Brain microvascular endothelial cell (primary cell): Measurements from ENCODE around the gene SPRYD4.
A peak's percentile ranks its signal among the peaks of the same experiment; 100 is the strongest.

ENCODE experiments used
- DNase-seq: peaks from one replicate; pipeline ENCODE4 v3.0.0-alpha.2; 2020
- H3K27ac ChIP-seq: fragments of 250-450 bp; sonication (Bioruptor Pico); 2 replicates; pipeline ENCODE4 v1.5.1; 2020; ENCODE audit warnings: mild to moderate bottlenecking, moderate library complexity
- H3K27me3 ChIP-seq: fragments of 250-450 bp; sonication (Bioruptor Pico); replicated peaks from 2 replicates; pipeline ENCODE4 v1.5.1; 2020; ENCODE audit warnings: mild to moderate bottlenecking
- H3K36me3 ChIP-seq: fragments of 250-450 bp; sonication (Bioruptor Pico); replicated peaks from 2 replicates; pipeline ENCODE4 v1.5.1; 2020; ENCODE audit warnings: mild to moderate bottlenecking
- H3K4me3 ChIP-seq: 2 replicates; pipeline ENCODE4 v1.5.1; 2011; ENCODE audit warnings: low read depth, mild to moderate bottlenecking, control low read depth, low read length, moderate library complexity
- CTCF ChIP-seq: IDR thresholded peaks from 2 replicates; pipeline ENCODE4 v1.5.1; 2011; ENCODE audit warnings: low read depth, mild to moderate bottlenecking, moderate library complexity, low read length, control low read depth, inconsistent platforms; ENCODE audit errors: missing control alignments
- in situ Hi-C: cut with HindIII; loops from 2 replicates; pipeline ENCODE4 v1.10.0; 2017; ENCODE audit warnings: low sequenced_read_pairs, low pct_ligation_motif_present

Gene SPRYD4

GRCh38 chr12:56521209-56521589 lies 52.8 kb downstream of the SPRYD4 start:
- no peak for DNase-seq
- TF ChIP-seq CTCF = no peak
- Histone ChIP-seq H3K36me3 (no peaks in the 10 kb centered on the region), H3K4me3 (peak overlapping the region; percentile 75), H3K27me3 (no peaks in the 10 kb centered on the region), H3K27ac (peak overlapping the region; percentile 63)
- in situ Hi-C loops = loop anchor here (25.0 kb wide), 1 partner anchor 91 kb away; no protein-coding TSS in a partner anchor

DNA sequence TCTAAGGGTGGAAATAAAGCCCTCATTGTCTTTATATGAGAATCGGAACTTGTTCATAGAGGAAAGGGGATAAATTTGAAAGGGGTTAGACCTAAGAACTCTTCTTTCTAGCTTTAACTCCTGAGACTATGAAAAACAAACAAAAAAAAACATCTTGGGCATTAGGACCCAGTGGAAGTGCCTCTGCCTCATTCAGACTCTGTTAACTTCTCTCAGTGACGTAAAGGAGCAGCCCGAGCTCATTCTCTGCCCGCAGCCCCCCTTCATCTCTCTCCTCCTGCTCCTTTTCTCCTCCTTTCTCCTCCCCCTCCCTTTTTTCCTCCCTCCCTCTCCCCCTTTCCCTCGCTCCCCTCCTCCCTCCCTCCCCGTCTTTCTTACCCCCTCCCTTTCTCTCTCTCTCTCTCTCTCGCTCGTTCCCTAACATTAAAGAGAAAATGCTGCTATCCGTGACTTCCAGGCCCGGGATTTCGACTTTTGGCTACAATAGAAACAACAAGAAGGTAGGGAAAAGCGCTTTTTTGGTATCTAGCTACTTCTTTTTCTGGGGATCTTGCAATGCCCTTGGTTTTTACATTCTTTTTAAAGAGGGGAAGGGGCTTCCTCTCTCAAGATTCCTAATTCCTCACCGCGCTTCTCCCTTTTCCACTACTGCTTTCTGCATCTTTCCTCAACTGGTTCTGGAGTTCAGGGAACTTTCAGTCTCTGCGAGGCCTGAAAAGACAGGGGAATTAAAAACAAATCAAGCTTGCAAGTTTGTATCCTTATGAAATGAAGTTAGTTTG lies 53.4 kb downstream of the SPRYD4 start, which contains the start of gene RBMS2:
TSS of gene RBMS2 (plus strand) at position 231 of the 782 bp plus-strand sequence. CDS start at position 435, 204 bp downstream.
- in situ Hi-C loops = loop anchor here (25.0 kb wide), 1 partner anchor 91 kb away; no protein-coding TSS in a partner anchor
- H3K27ac ChIP-seq = peak within 1 kb of the TSS; percentile 75
- peak within 1 kb of the TSS; percentile 75 for H3K4me3 ChIP-seq
- H3K27me3 ChIP-seq = no peaks in the 10 kb centered on the region
- no peaks in the 10 kb centered on the region for H3K36me3 ChIP-seq
- TF ChIP-seq CTCF = no peak
- DNase-seq = peak; percentile 97

DNA sequence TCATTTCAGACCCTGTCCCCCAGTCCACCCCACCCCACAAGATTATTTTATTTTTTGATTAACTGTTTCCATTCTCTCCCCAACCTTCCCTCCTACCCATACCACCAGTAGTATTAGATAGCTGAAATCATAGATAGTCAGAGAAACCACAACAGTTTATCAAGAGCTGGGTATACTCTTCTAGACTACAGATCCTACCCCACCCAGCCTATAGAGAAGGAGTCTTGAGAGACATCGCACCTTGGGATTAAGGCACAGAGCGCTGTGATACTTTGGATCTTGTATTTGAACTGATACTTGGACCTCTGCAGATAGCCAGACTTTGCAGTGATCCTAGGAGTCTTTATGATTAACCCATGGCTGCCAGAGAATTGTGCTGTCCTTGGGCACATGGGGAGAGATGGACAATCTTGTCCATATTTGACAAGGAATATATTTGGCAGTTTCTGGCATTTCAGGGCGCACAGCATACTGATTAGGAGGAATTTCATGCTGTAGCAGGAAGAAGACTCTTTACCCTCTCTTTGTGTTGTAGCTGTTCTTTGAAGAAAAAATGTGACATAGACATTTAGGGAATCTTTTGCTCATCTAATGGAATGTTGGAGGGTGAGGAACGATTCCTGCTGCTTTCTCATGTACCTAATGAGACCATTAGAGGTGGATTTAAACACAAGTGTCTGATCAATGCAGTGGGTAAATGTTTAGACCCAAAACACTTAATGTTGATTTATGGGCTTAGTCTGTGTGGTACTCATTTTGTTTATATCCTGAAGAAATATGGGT lies 54.2 kb downstream of the SPRYD4 start:
- TF ChIP-seq CTCF = no peak
- Histone ChIP-seq H3K27ac (peak overlapping the region; percentile 75), H3K4me3 (peak overlapping the region; percentile 75), H3K27me3 (no peaks in the 10 kb centered on the region), H3K36me3 (no peaks in the 10 kb centered on the region)
- in situ Hi-C loops = loop anchor here (25.0 kb wide), 1 partner anchor 90 kb away; no protein-coding TSS in a partner anchor
- DNase-seq = peak; percentile 13

- no peak for DNase-seq
- in situ Hi-C loops = no loop called here
- H3K36me3 ChIP-seq = no peaks in the 10 kb centered on the region
- no peak overlapping the region for H3K4me3 ChIP-seq
- H3K27me3 ChIP-seq = no peaks in the 10 kb centered on the region
- no peak overlapping the region for H3K27ac ChIP-seq
- TF ChIP-seq CTCF = no peak
These were observed 60.5 kb downstream of the SPRYD4 start for GRCh38 chr12:56528846-56529245.
